ENCODE results near the gene CNGA4.

Gene CNGA4

GRCh38 chr11:6284250-6284649 lies 45.4 kb downstream of the CNGA4 start:
- DNase-seq (ENCODE audit: low read depth in 1 of 2, low spot score in 1 of 2): no peak
- TF ChIP-seq JUND (IDR thresholded peaks at IDR 0.05; ENCODE audit: low read depth): no peak
- in situ Hi-C loops (cut with HindIII; ENCODE audit: low pct_unique_long_range_greater_than_20kb, low sequenced_read_pairs): no loop called here

DNA sequence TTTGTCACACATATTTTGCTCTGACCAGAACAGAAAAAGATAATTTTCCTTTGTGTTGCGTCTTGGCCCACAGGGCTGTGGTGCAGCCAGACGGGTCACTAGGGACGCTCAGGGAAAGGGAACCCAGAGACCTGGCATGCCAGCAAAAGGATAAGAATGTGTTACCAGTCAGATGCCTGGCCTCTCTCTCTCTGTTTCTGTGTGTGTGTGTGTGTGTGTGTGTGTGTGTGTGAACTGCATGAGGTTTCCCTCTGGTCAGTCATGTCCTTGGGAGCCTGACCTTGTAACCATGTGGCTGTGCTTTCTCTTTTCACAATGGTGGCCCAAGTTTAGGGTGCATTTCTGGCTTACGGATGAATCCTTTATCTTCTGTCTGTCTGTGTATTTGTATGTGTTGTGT lies 46.1 kb downstream of the CNGA4 start:
- no peak for DNase-seq (ENCODE audit: low read depth in 1 of 2, low spot score in 1 of 2)
- no peak for TF ChIP-seq JUND (IDR thresholded peaks at IDR 0.05; ENCODE audit: low read depth)
- in situ Hi-C loops (cut with HindIII; ENCODE audit: low pct_unique_long_range_greater_than_20kb, low sequenced_read_pairs): no loop called here

Data from T47D (cell line).